ENCODE data around the gene TMEM132D. TPM values are rescaled to one million over a fixed set of nuclear protein-coding genes. Genes with fewer than 3 reads are reported as not detected.

Gene TMEM132D
- total RNA-seq, 1 donor from 2014 or later = 1.0 TPM

GRCh38 chr12:129332286-129332685 is 571.5 kb downstream of the TMEM132D start:
- no peak overlapping the region for H3K4me3 ChIP-seq
- no peaks in the 10 kb centered on the region for H3K36me3 ChIP-seq
- H3K27ac ChIP-seq = no peak overlapping the region
- intact Hi-C loops (cut with DNase I) = no loop called here
- no peaks in the 10 kb centered on the region for H3K27me3 ChIP-seq
- H3K4me1 ChIP-seq = no peaks in the 10 kb centered on the region
- no peak for TF ChIP-seq CTCF (IDR thresholded peaks at IDR 0.05)
- ATAC-seq (no peak), DNase-seq (no peak)
- H3K9me3 ChIP-seq = no peaks in the 10 kb centered on the region

GRCh38 chr12:129331356-129332085 is 572.3 kb downstream of the TMEM132D start:
- ATAC-seq (no peak), DNase-seq (no peak)
- Histone ChIP-seq H3K27me3 (no peaks in the 10 kb centered on the region), H3K9me3 (no peaks in the 10 kb centered on the region), H3K36me3 (no peaks in the 10 kb centered on the region), H3K4me3 (no peak overlapping the region), H3K4me1 (no peaks in the 10 kb centered on the region), H3K27ac (no peak overlapping the region)
- no peak for TF ChIP-seq CTCF (IDR thresholded peaks at IDR 0.05)
- intact Hi-C loops (cut with DNase I) = no loop called here

GRCh38 chr12:129328235-129328634 is 575.6 kb downstream of the TMEM132D start:
- no peak for DNase-seq
- no peaks in the 10 kb centered on the region for H3K36me3 ChIP-seq
- no peak overlapping the region for H3K4me3 ChIP-seq
- H3K27me3 ChIP-seq = no peaks in the 10 kb centered on the region
- H3K27ac ChIP-seq = no peak overlapping the region
- H3K9me3 ChIP-seq = no peaks in the 10 kb centered on the region
- intact Hi-C loops (cut with DNase I) = no loop called here
- no peak for TF ChIP-seq CTCF (IDR thresholded peaks at IDR 0.05)
- no peaks in the 10 kb centered on the region for H3K4me1 ChIP-seq
- peak; percentile 34 for ATAC-seq

- intact Hi-C loops (cut with DNase I) = no loop called here
- no peak for TF ChIP-seq CTCF (IDR thresholded peaks at IDR 0.05)
- Histone ChIP-seq H3K4me3 (no peak overlapping the region), H3K27ac (no peak overlapping the region), H3K9me3 (no peaks in the 10 kb centered on the region), H3K4me1 (no peaks in the 10 kb centered on the region), H3K36me3 (no peaks in the 10 kb centered on the region), H3K27me3 (no peaks in the 10 kb centered on the region)
- no peak for DNase-seq
- ATAC-seq = no peak
Measured at GRCh38 chr12:129325566-129325965, 578.3 kb downstream of the TMEM132D start.

GRCh38 chr12:129312048-129312447 is 591.8 kb downstream of the TMEM132D start:
- Histone ChIP-seq H3K27ac (no peak overlapping the region), H3K4me1 (no peaks in the 10 kb centered on the region), H3K9me3 (no peaks in the 10 kb centered on the region), H3K4me3 (no peak overlapping the region), H3K36me3 (no peaks in the 10 kb centered on the region), H3K27me3 (no peaks in the 10 kb centered on the region)
- no peak for TF ChIP-seq CTCF (IDR thresholded peaks at IDR 0.05)
- no peak for DNase-seq
- no peak for ATAC-seq
- intact Hi-C loops (cut with DNase I) = no loop called here

GRCh38 chr12:129310346-129310745 is 593.5 kb downstream of the TMEM132D start:
- no peak overlapping the region for H3K4me3 ChIP-seq
- DNase-seq (no peak), ATAC-seq (peak; percentile 87)
- intact Hi-C loops (cut with DNase I) = no loop called here
- no peaks in the 10 kb centered on the region for H3K4me1 ChIP-seq
- H3K9me3 ChIP-seq = no peaks in the 10 kb centered on the region
- H3K27me3 ChIP-seq = no peaks in the 10 kb centered on the region
- no peak for TF ChIP-seq CTCF (IDR thresholded peaks at IDR 0.05)
- no peak overlapping the region for H3K27ac ChIP-seq
- H3K36me3 ChIP-seq = no peaks in the 10 kb centered on the region
